B cell (primary cell): Measurements from ENCODE around the gene LNP1.

Experiments used
- CTCF ChIP-seq: fragments of 200-600 bp; IDR thresholded peaks from one replicate; pipeline ENCODE4 v1.8.0; 2022; ENCODE audit warnings: antibody characterized with exemption, mild to moderate bottlenecking
- EZH2 ChIP-seq: IDR thresholded peaks from 2 replicates; pipeline ENCODE4 v1.6.1; 2012; ENCODE audit warnings: borderline replicate concordance, low read depth, mild to moderate bottlenecking, moderate library complexity, low read length; ENCODE audit not compliant: insufficient read depth, poor library complexity, severe bottlenecking

GRCh38 chr3:100467133-100467532 lies 65.8 kb downstream of the LNP1 start:
- TF ChIP-seq CTCF (no peak), EZH2 (no peak)
